Measurements from ENCODE around the gene NDC1.
A peak's percentile ranks its signal among the peaks of the same experiment; 100 is the strongest.
"Not testable (repeated sequence)": the region's sequence is repeated elsewhere in the genome, so short reads cannot be mapped to it uniquely, and the experiment has no call there.

Gene NDC1

GRCh38 chr1:53760497-53760896 lies 77.6 kb downstream of the NDC1 start:
- DNase-seq, result not testable (repeated sequence)

- DNase-seq, result peak in 1 of 2 experiments; percentile 17
Measured at GRCh38 chr1:53755874-53756273, 82.2 kb downstream of the NDC1 start.

- peak; percentile 78 to 83 for DNase-seq
Measured at GRCh38 chr1:53754484-53755312, 83.4 kb downstream of the NDC1 start.

- DNase-seq, result no peak
Measured at GRCh38 chr1:53752281-53752680, 85.8 kb downstream of the NDC1 start.

GRCh38 chr1:53747841-53748240 lies 90.3 kb downstream of the NDC1 start:
- DNase-seq, result no peak

- peak; percentile 81 to 82 for DNase-seq
Measured at GRCh38 chr1:53740621-53741105, 97.4 kb downstream of the NDC1 start.

GRCh38 chr1:53739109-53739681 lies 98.9 kb downstream of the NDC1 start, which contains the start of gene GLIS1:
Gene GLIS1 (minus strand): TSS chr1:53739164. CDS start chr1:53738064, 1,100 bp downstream.
- peak; percentile 73 to 97 for DNase-seq

GRCh38 chr1:53738205-53739108 lies 99.6 kb downstream of the NDC1 start:
- no peak for DNase-seq

- no peak for DNase-seq
Measured at GRCh38 chr1:53737648-53738204, 100.4 kb downstream of the NDC1 start.

GRCh38 chr1:53736290-53736689 lies 101.8 kb downstream of the NDC1 start:
- no peak for DNase-seq

GRCh38 chr1:53735681-53736080 lies 102.4 kb downstream of the NDC1 start:
- no peak for DNase-seq

- DNase-seq, result no peak
Measured at GRCh38 chr1:53735261-53735660, 102.8 kb downstream of the NDC1 start.

- no peak for DNase-seq
Measured at GRCh38 chr1:53734650-53735211, 103.4 kb downstream of the NDC1 start.

- no peak for DNase-seq
Measured at GRCh38 chr1:53733975-53734649, 104.0 kb downstream of the NDC1 start.

GRCh38 chr1:53733447-53733931 lies 104.6 kb downstream of the NDC1 start:
- DNase-seq, result no peak

GRCh38 chr1:53732912-53733317 lies 105.2 kb downstream of the NDC1 start:
- no peak for DNase-seq

GRCh38 chr1:53732409-53732808 lies 105.7 kb downstream of the NDC1 start:
- DNase-seq, result no peak

GRCh38 chr1:53731779-53732305 lies 106.3 kb downstream of the NDC1 start:
- no peak for DNase-seq

- no peak for DNase-seq
Measured at GRCh38 chr1:53731043-53731600, 107.0 kb downstream of the NDC1 start.

- no peak for DNase-seq
Measured at GRCh38 chr1:53730224-53730865, 107.8 kb downstream of the NDC1 start.

Data from NCI-H446 (cell line).